H1 (cell line): ENCODE data around the gene TCHP. TPM values are rescaled to one million over a fixed set of nuclear protein-coding genes. Genes with fewer than 3 reads are reported as not detected.

Experiments used
- BACH1 ChIP-seq: IDR thresholded peaks from 2 replicates; pipeline ENCODE4 v1.6.1; 2012; ENCODE audit warnings: low read length, improper control_type of control experiment
- BCL11A ChIP-seq, 2 experiments: IDR thresholded peaks; one replicate each; pipeline ENCODE4 v1.6.1; 2011; ENCODE audit warnings: low read depth in 2 of 2, low read length in 2 of 2, mild to moderate bottlenecking in 2 of 2
- EGR1 ChIP-seq: IDR thresholded peaks from 2 replicates; pipeline ENCODE4 v1.6.1; 2011; ENCODE audit warnings: low read depth, low read length, borderline replicate concordance
- EP300 ChIP-seq, 2 experiments: IDR thresholded peaks; 1 replicate in 1 of 2; 2 replicates in 1 of 2; pipeline ENCODE4 v1.6.1; 2011 to 2012; ENCODE audit warnings: low read depth in 2 of 2, low read length in 2 of 2, mild to moderate bottlenecking in 2 of 2, borderline replicate concordance in 1 of 2, inconsistent platforms in 1 of 2, moderate library complexity in 1 of 2
- FOSL1 ChIP-seq: IDR thresholded peaks from 2 replicates; pipeline ENCODE4 v1.6.1; 2011; ENCODE audit warnings: mild to moderate bottlenecking, low read depth, low read length, moderate library complexity; ENCODE audit not compliant: insufficient read depth
- HDAC6 ChIP-seq: IDR thresholded peaks from one replicate; pipeline ENCODE4 v1.7.1; 2012; ENCODE audit warnings: low read depth, mild to moderate bottlenecking, inconsistent platforms, low read length, moderate library complexity
- JUND ChIP-seq: IDR thresholded peaks from 2 replicates; pipeline ENCODE4 v1.6.1; 2011; ENCODE audit warnings: mild to moderate bottlenecking, improper control_type of control experiment, low read length
- RNF2 ChIP-seq: fragments of 200-900, 300-1000 bp; sonication (generic); IDR thresholded peaks from 2 replicates; pipeline ENCODE4 v1.7.1; 2016; ENCODE audit warnings: borderline replicate concordance, low read depth, mild to moderate bottlenecking, antibody characterized with exemption, low read length; ENCODE audit not compliant: poor library complexity, severe bottlenecking; ENCODE audit errors: missing control alignments
- SIX5 ChIP-seq: IDR thresholded peaks from 2 replicates; pipeline ENCODE4 v1.6.1; 2011; ENCODE audit warnings: mild to moderate bottlenecking, low read depth, low read length
- SP4 ChIP-seq: IDR thresholded peaks from 2 replicates; pipeline ENCODE4 v1.6.1; 2012; ENCODE audit warnings: low read length, inconsistent platforms
- TEAD4 ChIP-seq: IDR thresholded peaks from 2 replicates; pipeline ENCODE4 v1.6.1; 2012; ENCODE audit warnings: low read depth, low read length, inconsistent platforms, mixed read lengths
- YY1 ChIP-seq: IDR thresholded peaks from 2 replicates; pipeline ENCODE4 v1.6.1; 2011; ENCODE audit warnings: low read depth, mild to moderate bottlenecking, low read length
- polyA plus RNA-seq, 7 experiments: library from polyadenylated mRNA; depleted of rRNA in 3 of 7; stranded (reverse) in 5 of 7; unstranded in 2 of 7; fragments of >200 nt in 5 of 7; fragments of 200-250 nt in 2 of 7; gene quantifications; 1 replicate in 5 of 7; 2 replicates in 1 of 7; 4 replicates in 1 of 7; pipeline versions ENCODE4 v1.2.1 to v1.2.3, GENCODE V29; 2011 to 2013; ENCODE audit warnings: missing spikeins in 2 of 7, mixed read lengths in 2 of 7
- total RNA-seq: library from RNA; stranded (reverse); fragmentation: NEBNext Ultra II Directional; extraction: Animal tissue kit (Norgen Biotek cat#: 25700); gene quantifications from 2 replicates; pipeline ENCODE4 v1.2.1, GENCODE V29; 2021
- TF ChIP-seq, protein P1 (sequence below): fragments of 300-600 bp; sonication (generic); IDR thresholded peaks from 2 replicates; pipeline ENCODE4 v1.7.1; 2012; ENCODE audit warnings: low read length, moderate library complexity, mild to moderate bottlenecking, inconsistent platforms; ENCODE audit not compliant: insufficient replicate concordance

Gene TCHP
- total and polyA plus RNA-seq, 2 of the 8 experiments (the other 6 are each of a cell fraction or from before 2014, with no cell fraction given) = 2.8 to 4.5 TPM

DNA sequence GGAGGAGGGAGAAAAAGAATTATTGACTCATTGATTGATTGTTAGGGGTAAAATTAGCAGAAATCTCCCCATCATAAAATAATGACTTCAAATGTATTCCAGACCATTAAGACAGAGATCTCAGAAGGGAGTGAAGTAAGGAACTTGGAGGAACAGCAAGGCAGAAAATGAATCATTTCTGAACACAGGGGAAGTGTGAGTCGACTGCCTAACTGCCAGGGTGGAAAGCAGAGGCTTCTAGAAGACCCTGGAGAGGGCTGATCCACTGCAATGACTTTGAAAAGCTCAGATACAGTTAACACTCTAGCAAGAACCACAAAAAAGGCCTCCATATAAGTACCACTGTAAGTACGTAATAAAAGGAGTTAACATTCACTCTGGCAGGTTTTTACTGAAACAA lies 29.4 kb upstream of the TCHP start (continued):
- TF ChIP-seq, protein P1, sequence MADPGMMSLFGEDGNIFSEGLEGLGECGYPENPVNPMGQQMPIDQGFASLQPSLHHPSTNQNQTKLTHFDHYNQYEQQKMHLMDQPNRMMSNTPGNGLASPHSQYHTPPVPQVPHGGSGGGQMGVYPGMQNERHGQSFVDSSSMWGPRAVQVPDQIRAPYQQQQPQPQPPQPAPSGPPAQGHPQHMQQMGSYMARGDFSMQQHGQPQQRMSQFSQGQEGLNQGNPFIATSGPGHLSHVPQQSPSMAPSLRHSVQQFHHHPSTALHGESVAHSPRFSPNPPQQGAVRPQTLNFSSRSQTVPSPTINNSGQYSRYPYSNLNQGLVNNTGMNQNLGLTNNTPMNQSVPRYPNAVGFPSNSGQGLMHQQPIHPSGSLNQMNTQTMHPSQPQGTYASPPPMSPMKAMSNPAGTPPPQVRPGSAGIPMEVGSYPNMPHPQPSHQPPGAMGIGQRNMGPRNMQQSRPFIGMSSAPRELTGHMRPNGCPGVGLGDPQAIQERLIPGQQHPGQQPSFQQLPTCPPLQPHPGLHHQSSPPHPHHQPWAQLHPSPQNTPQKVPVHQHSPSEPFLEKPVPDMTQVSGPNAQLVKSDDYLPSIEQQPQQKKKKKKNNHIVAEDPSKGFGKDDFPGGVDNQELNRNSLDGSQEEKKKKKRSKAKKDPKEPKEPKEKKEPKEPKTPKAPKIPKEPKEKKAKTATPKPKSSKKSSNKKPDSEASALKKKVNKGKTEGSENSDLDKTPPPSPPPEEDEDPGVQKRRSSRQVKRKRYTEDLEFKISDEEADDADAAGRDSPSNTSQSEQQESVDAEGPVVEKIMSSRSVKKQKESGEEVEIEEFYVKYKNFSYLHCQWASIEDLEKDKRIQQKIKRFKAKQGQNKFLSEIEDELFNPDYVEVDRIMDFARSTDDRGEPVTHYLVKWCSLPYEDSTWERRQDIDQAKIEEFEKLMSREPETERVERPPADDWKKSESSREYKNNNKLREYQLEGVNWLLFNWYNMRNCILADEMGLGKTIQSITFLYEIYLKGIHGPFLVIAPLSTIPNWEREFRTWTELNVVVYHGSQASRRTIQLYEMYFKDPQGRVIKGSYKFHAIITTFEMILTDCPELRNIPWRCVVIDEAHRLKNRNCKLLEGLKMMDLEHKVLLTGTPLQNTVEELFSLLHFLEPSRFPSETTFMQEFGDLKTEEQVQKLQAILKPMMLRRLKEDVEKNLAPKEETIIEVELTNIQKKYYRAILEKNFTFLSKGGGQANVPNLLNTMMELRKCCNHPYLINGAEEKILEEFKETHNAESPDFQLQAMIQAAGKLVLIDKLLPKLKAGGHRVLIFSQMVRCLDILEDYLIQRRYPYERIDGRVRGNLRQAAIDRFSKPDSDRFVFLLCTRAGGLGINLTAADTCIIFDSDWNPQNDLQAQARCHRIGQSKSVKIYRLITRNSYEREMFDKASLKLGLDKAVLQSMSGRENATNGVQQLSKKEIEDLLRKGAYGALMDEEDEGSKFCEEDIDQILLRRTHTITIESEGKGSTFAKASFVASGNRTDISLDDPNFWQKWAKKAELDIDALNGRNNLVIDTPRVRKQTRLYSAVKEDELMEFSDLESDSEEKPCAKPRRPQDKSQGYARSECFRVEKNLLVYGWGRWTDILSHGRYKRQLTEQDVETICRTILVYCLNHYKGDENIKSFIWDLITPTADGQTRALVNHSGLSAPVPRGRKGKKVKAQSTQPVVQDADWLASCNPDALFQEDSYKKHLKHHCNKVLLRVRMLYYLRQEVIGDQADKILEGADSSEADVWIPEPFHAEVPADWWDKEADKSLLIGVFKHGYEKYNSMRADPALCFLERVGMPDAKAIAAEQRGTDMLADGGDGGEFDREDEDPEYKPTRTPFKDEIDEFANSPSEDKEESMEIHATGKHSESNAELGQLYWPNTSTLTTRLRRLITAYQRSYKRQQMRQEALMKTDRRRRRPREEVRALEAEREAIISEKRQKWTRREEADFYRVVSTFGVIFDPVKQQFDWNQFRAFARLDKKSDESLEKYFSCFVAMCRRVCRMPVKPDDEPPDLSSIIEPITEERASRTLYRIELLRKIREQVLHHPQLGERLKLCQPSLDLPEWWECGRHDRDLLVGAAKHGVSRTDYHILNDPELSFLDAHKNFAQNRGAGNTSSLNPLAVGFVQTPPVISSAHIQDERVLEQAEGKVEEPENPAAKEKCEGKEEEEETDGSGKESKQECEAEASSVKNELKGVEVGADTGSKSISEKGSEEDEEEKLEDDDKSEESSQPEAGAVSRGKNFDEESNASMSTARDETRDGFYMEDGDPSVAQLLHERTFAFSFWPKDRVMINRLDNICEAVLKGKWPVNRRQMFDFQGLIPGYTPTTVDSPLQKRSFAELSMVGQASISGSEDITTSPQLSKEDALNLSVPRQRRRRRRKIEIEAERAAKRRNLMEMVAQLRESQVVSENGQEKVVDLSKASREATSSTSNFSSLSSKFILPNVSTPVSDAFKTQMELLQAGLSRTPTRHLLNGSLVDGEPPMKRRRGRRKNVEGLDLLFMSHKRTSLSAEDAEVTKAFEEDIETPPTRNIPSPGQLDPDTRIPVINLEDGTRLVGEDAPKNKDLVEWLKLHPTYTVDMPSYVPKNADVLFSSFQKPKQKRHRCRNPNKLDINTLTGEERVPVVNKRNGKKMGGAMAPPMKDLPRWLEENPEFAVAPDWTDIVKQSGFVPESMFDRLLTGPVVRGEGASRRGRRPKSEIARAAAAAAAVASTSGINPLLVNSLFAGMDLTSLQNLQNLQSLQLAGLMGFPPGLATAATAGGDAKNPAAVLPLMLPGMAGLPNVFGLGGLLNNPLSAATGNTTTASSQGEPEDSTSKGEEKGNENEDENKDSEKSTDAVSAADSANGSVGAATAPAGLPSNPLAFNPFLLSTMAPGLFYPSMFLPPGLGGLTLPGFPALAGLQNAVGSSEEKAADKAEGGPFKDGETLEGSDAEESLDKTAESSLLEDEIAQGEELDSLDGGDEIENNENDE = no peak
- TF ChIP-seq FOSL1 = no peak
- no peak for TF ChIP-seq SP4
- TF ChIP-seq EGR1 = no peak
- no peak for TF ChIP-seq TEAD4
- TF ChIP-seq RNF2 = no peak
- no peak for TF ChIP-seq EP300 (IDR thresholded peaks at IDR 0.05; ENCODE audit: borderline replicate concordance in 1 of 2, low read depth in 2 of 2, low read length in 2 of 2)
- TF ChIP-seq HDAC6 = no peak
- TF ChIP-seq JUND = no peak
- TF ChIP-seq BCL11A (IDR thresholded peaks at IDR 0.05; ENCODE audit: low read depth in 2 of 2, low read length in 2 of 2) = no peak
- TF ChIP-seq BACH1 = no peak
- TF ChIP-seq YY1 = no peak
- TF ChIP-seq SIX5 = no peak
